GM06990 (cell line): ENCODE data around the gene GRIP1.

ENCODE experiments used
- DNase-seq: peaks from one replicate; pipeline ENCODE4 v3.0.0-alpha.2; 2011; ENCODE audit not compliant: insufficient read length; ENCODE audit errors: extremely low read depth
- H3K27me3 ChIP-seq: replicated peaks from 2 replicates; pipeline ENCODE4 v1.6.0; 2011; ENCODE audit warnings: low read length; ENCODE audit not compliant: control insufficient read depth, insufficient read depth
- H3K36me3 ChIP-seq: 2 replicates; pipeline ENCODE4 v1.5.1; 2011; ENCODE audit warnings: low read length; ENCODE audit not compliant: control insufficient read depth, insufficient read depth
- H3K4me3 ChIP-seq: replicated peaks from 2 replicates; pipeline ENCODE4 v1.5.1; 2011; ENCODE audit warnings: low read depth, mild to moderate bottlenecking, control low read depth, low read length
- TF ChIP-seq, protein P1 (sequence below): IDR thresholded peaks from 2 replicates; pipeline ENCODE4 v1.5.1; 2011; ENCODE audit warnings: low read length, control low read depth, mild to moderate bottlenecking, inconsistent platforms; ENCODE audit not compliant: insufficient read depth, poor library complexity, severe bottlenecking

GRIP1 gene

GRCh38 chr12:66417217-66417616 lies 261.7 kb downstream of the GRIP1 start:
- no peak overlapping the region for H3K4me3 ChIP-seq
- TF ChIP-seq, protein P1, sequence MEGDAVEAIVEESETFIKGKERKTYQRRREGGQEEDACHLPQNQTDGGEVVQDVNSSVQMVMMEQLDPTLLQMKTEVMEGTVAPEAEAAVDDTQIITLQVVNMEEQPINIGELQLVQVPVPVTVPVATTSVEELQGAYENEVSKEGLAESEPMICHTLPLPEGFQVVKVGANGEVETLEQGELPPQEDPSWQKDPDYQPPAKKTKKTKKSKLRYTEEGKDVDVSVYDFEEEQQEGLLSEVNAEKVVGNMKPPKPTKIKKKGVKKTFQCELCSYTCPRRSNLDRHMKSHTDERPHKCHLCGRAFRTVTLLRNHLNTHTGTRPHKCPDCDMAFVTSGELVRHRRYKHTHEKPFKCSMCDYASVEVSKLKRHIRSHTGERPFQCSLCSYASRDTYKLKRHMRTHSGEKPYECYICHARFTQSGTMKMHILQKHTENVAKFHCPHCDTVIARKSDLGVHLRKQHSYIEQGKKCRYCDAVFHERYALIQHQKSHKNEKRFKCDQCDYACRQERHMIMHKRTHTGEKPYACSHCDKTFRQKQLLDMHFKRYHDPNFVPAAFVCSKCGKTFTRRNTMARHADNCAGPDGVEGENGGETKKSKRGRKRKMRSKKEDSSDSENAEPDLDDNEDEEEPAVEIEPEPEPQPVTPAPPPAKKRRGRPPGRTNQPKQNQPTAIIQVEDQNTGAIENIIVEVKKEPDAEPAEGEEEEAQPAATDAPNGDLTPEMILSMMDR, result no peak
- H3K36me3 ChIP-seq, result no peaks in the 10 kb centered on the region
- H3K27me3 ChIP-seq, result no peaks in the 10 kb centered on the region
- DNase-seq, result no peak

DNA sequence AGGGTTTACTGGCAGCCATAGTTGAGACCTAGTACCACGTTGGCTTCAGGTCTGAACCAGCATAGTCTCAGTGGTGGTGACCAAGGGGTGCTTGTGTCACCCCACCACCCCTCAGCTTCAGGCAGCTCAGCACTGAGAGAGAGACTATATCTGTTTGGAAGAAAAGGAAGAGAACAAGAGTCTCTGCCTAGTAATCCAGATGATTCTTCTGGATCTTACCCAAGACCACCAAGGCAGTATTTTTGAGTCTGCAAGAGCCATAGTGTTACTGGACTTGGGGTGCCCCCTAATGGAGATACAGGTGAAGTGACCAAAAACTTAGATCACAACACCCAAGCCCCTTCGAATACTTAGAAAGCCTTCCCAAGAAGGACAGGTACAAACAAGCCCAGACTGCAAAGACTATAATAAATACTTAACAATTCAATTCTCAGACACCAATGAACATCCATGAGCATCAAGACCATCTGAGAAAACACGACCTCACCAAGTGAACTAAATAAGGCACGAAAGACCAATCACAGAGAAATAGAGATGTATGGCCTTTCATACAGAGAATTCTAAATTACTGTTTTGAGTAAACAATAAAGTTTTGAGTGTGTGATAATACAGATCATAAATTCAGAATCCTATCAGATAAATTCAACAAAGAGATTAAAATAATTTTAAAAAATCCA lies 269.5 kb downstream of the GRIP1 start:
- peak; percentile 6 for DNase-seq
- Histone ChIP-seq H3K27me3 (no peaks in the 10 kb centered on the region), H3K4me3 (no peak overlapping the region), H3K36me3 (no peaks in the 10 kb centered on the region)
- TF ChIP-seq, protein P1, result peak; percentile 77

- TF ChIP-seq, protein P1, result no peak
- no peak overlapping the region for H3K4me3 ChIP-seq
- no peak for DNase-seq
- H3K27me3 ChIP-seq, result no peaks in the 10 kb centered on the region
- H3K36me3 ChIP-seq, result no peaks in the 10 kb centered on the region
These were observed 273.5 kb downstream of the GRIP1 start for GRCh38 chr12:66405395-66405794.

DNA sequence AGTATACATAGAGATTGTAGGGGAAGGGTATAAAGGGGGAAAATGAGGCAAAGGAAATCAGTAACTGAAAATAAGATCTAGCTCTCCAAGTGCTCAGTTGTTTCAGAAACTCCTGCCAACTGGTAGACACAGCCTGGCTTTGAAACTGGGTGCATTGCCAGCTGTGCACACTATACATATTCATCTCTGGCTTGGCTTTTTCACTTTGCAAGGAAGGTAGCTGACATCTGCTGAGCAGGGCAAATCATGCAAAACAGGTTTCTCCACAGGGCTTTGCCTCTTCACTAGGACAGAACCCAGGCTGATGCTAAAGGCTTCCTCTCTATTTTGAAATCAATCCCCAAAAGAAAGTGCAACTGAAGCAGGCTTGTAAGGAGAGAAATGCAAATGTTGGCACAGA lies 275.1 kb downstream of the GRIP1 start:
- H3K27me3 ChIP-seq, result no peaks in the 10 kb centered on the region
- DNase-seq, result no peak
- H3K36me3 ChIP-seq, result no peaks in the 10 kb centered on the region
- no peak overlapping the region for H3K4me3 ChIP-seq
- TF ChIP-seq, protein P1, result no peak

- H3K4me3 ChIP-seq, result no peak overlapping the region
- no peaks in the 10 kb centered on the region for H3K27me3 ChIP-seq
- TF ChIP-seq, protein P1, result no peak
- H3K36me3 ChIP-seq, result no peaks in the 10 kb centered on the region
- no peak for DNase-seq
These were observed 279.0 kb downstream of the GRIP1 start for GRCh38 chr12:66399911-66400306.
